PFSK-1 (cell line): ENCODE data around the gene SPRY1.

Experiments
- FOXP2 ChIP-seq: optimal IDR thresholded peaks from 2 replicates; pipeline ENCODE3; 2011; ENCODE audit warnings: borderline replicate concordance, control low read depth, inconsistent platforms; ENCODE audit not compliant: insufficient read depth; ENCODE audit errors: extremely low read length, extremely low read depth
- POLR2AphosphoS5 ChIP-seq: IDR thresholded peaks from 2 replicates; pipeline ENCODE4 v1.6.1; 2012; ENCODE audit warnings: low read depth, mild to moderate bottlenecking, control low read depth, low read length, moderate library complexity
- SIN3A ChIP-seq: IDR thresholded peaks from 2 replicates; pipeline ENCODE4 v1.6.1; 2012; ENCODE audit warnings: mild to moderate bottlenecking, low read length, moderate library complexity, borderline replicate concordance; ENCODE audit not compliant: insufficient read depth

- TF ChIP-seq SIN3A, result no peak
- TF ChIP-seq FOXP2, result no peak
- no peak for TF ChIP-seq POLR2AphosphoS5
These were observed 50.4 kb downstream of the SPRY1 start for GRCh38 chr4:123446865-123447474.
